Measurements from ENCODE around the gene CTNS. TPM values are rescaled to one million over a fixed set of nuclear protein-coding genes. Genes with fewer than 3 reads are reported as not detected.

CTNS gene
- total and polyA plus RNA-seq, 8 donors, result 9.0 to 14.2 (median 12.8) TPM

GRCh38 chr17:3627769-3628167 is 8.8 kb upstream of the CTNS start:
- 80 to 83% methylated on average over 11 of the region's 11 CpGs for WGBS, 2 donors
- H3K36me3 ChIP-seq, result peaks cover 4 to 38% (median 11%) of the 10 kb centered on the region in 3 donors
- no peak overlapping the region for H3K27ac ChIP-seq
- no peaks in the 10 kb centered on the region for H3K9me3 ChIP-seq
- no peak for TF ChIP-seq CTCF (IDR thresholded peaks at IDR 0.05)
- H3K4me1 ChIP-seq, result no peaks in the 10 kb centered on the region
- no peak for DNase-seq
- no peak overlapping the region for H3K4me3 ChIP-seq
- intact Hi-C loops (cut with DNase I), result no loop called here
- FAIRE-seq, result no peak
- no peak for ATAC-seq
- H3K27me3 ChIP-seq, result no peaks in the 10 kb centered on the region

- 90 to 96% methylated on average over 10 of the region's 10 CpGs for WGBS, 2 donors
- peaks cover 0 to 5% (median 0%) of the 10 kb centered on the region in 3 donors for H3K4me1 ChIP-seq
- no peak for TF ChIP-seq CTCF (IDR thresholded peaks at IDR 0.05)
Observed at GRCh38 chr17:3630781-3631180, 5.8 kb upstream of the CTNS start.

GRCh38 chr17:3632287-3632686 is 4.3 kb upstream of the CTNS start:
- H3K36me3 ChIP-seq, result peaks cover 0 to 19% (median 0%) of the 10 kb centered on the region in 3 donors
- peaks cover 0 to 5% (median 0%) of the 10 kb centered on the region in 3 donors for H3K4me1 ChIP-seq
- H3K9me3 ChIP-seq, result no peaks in the 10 kb centered on the region
- H3K27me3 ChIP-seq, result no peaks in the 10 kb centered on the region
- DNase-seq, result no peak
- WGBS, 2 donors, result 95 to 100% methylated on average over 7 of the region's 7 CpGs
- TF ChIP-seq CTCF (IDR thresholded peaks at IDR 0.05), result no peak
- no peak for FAIRE-seq
- H3K4me3 ChIP-seq, result no peak overlapping the region
- intact Hi-C loops (cut with DNase I), result no loop called here
- H3K27ac ChIP-seq, result no peak overlapping the region
- no peak for ATAC-seq

More at GRCh38 chr17:3630781-3631180, 5.8 kb upstream of the CTNS start:
- intact Hi-C loops (cut with DNase I), result no loop called here
- Histone ChIP-seq H3K27ac (no peak overlapping the region), H3K9me3 (no peaks in the 10 kb centered on the region), H3K27me3 (no peaks in the 10 kb centered on the region), H3K36me3 (peaks cover 0 to 19% (median 0%) of the 10 kb centered on the region in 3 donors), H3K4me3 (no peak overlapping the region)
- no peak for DNase-seq
- FAIRE-seq, result no peak
- peak in 1 of 4 donors; percentile 19 for ATAC-seq

GRCh38 chr17:3635474-3636153 is 946 bp upstream of the CTNS start:
- intact Hi-C loops (cut with DNase I), result no loop called here
- 8 to 12% methylated on average over 33 to 38 of the region's 38 CpGs for WGBS, 2 donors
- Histone ChIP-seq H3K27me3 (no peaks in the 10 kb centered on the region), H3K36me3 (no peaks in the 10 kb centered on the region), H3K4me1 (peaks cover 2 to 20% (median 5%) of the 10 kb centered on the region in 3 donors), H3K27ac (peak overlapping the region; percentile 94 to 99 (median 98)), H3K9me3 (no peaks in the 10 kb centered on the region), H3K4me3 (peak overlapping the region; percentile 82 to 99 (median 98))
- TF ChIP-seq CTCF (IDR thresholded peaks at IDR 0.05), result no peak
- FAIRE-seq, result no peak
- ATAC-seq, result peak in 2 of 4 donors; percentile 2 to 4
- peak in 1 of 6 donors; percentile 52 for DNase-seq

GRCh38 chr17:3636908-3637373 is 381 bp downstream of the CTNS start:
- no peak for TF ChIP-seq CTCF (IDR thresholded peaks at IDR 0.05)
- intact Hi-C loops (cut with DNase I), result no loop called here
- DNase-seq (peak in 1 of 6 donors; percentile 38), ATAC-seq (peak in 3 of 4 donors; percentile 1 to 3 (median 2)), FAIRE-seq (no peak)
- peak overlapping the region; percentile 94 to 99 (median 98) for H3K27ac ChIP-seq
- H3K27me3 ChIP-seq, result no peaks in the 10 kb centered on the region
- H3K4me1 ChIP-seq, result peaks cover 7 to 27% (median 9%) of the 10 kb centered on the region in 3 donors
- peak overlapping the region; percentile 82 to 99 (median 98) for H3K4me3 ChIP-seq
- no peaks in the 10 kb centered on the region for H3K9me3 ChIP-seq
- H3K36me3 ChIP-seq, result no peaks in the 10 kb centered on the region
- WGBS, 2 donors, result 1 to 2% methylated on average over 21 to 31 of the region's 31 CpGs
